ENCODE data around the gene TMEM236.

DNA sequence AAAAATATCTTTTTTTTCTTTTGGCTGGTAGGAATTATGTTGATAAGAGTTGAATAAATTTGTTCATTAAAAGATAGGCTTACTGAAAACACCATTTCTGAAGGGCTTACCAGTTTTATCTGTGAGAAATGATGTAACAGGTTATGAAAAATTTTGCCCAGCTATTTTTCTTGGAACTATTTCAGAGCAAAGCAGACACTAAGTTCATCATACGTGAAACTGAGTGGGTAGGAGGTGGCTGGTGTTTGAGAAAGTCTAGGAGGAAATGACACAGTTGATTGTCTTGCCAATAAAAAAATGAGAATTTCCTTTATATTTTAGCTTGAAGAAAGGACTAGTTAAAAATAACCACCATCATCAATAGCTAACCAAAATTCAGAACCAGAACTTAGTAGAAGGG is 51.0 kb downstream of the TMEM236 start:
- TF ChIP-seq POLR2A (IDR thresholded peaks at IDR 0.05; ENCODE audit: low read depth) (no peak), POLR2AphosphoS5 (IDR thresholded peaks at IDR 0.05) (no peak)
- TF ChIP-seq, protein P1, sequence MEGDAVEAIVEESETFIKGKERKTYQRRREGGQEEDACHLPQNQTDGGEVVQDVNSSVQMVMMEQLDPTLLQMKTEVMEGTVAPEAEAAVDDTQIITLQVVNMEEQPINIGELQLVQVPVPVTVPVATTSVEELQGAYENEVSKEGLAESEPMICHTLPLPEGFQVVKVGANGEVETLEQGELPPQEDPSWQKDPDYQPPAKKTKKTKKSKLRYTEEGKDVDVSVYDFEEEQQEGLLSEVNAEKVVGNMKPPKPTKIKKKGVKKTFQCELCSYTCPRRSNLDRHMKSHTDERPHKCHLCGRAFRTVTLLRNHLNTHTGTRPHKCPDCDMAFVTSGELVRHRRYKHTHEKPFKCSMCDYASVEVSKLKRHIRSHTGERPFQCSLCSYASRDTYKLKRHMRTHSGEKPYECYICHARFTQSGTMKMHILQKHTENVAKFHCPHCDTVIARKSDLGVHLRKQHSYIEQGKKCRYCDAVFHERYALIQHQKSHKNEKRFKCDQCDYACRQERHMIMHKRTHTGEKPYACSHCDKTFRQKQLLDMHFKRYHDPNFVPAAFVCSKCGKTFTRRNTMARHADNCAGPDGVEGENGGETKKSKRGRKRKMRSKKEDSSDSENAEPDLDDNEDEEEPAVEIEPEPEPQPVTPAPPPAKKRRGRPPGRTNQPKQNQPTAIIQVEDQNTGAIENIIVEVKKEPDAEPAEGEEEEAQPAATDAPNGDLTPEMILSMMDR (IDR thresholded peaks at IDR 0.05) = no peak
